GM12873 (cell line): ENCODE measurements around the gene RBM39.

Source experiments
- CTCF ChIP-seq: IDR thresholded peaks from 2 replicates; pipeline ENCODE4 v1.5.1; 2012; ENCODE audit warnings: low read depth, mild to moderate bottlenecking, moderate library complexity, low read length, control low read depth; ENCODE audit not compliant: insufficient read depth; ENCODE audit errors: missing control alignments

Gene RBM39

DNA sequence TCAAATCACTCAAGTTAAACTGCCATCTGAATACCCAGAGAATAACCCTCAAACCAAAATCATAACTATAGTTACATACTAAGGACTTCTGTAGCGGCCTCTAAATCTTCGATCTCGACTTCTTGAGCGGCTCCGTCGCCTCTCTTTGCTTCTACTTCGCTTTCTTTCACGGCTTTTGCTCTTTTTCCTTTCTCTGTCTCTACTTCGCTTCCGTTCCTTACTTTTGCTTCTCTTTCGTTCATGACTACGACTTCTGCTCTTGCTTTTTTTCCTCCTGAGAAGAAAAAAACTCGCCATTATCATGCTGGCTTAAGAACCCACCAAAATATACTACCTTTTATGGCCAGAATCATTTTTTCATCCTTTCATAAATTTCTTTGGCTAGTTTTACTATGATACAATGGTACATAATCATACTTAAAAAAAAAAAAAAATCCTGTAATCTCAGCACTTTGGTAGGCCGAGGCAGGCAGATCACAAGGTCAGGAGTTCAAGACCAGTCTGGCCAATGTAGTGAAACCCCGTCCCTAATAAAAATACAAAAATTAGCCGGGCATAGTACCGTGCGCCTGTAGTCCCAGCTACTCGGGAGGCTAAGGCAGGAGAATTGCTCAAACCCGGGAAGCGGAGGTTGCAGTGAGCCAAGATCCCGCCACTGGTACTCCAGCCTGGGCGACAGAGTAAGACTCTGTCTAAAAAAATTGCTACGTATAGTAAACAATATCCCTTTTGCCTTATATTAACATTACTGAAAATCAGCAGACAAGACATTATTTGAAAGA, 10.0 kb downstream of the RBM39 start:
- TF ChIP-seq CTCF: no peak

DNA sequence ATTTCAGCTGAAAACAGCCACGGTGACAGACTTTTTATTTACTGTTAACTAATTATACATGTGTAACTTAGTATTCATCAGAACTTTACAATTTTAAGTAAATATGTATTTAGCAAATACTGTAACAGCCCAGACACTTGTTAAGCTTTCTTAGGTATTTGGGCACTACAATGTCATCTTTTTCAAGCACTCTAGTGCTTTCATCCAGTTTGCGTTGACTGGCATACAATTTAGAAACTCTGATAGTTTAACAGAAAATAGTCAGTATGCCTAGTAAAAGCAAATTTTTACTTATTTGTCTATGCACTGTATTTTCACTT, 10.6 kb downstream of the RBM39 start:
- no peak for TF ChIP-seq CTCF

- TF ChIP-seq CTCF: no peak
Measured at GRCh38 chr20:35730583-35731468, 11.2 kb downstream of the RBM39 start.

GRCh38 chr20:35729836-35730582, 12.1 kb downstream of the RBM39 start:
- no peak for TF ChIP-seq CTCF

- no peak for TF ChIP-seq CTCF
Measured at GRCh38 chr20:35729283-35729807, 12.7 kb downstream of the RBM39 start.

- no peak for TF ChIP-seq CTCF
Measured at GRCh38 chr20:35726842-35727711, 15.0 kb downstream of the RBM39 start.
